Measurements from ENCODE around the gene UBE4B. TPM values are rescaled to one million over a fixed set of nuclear protein-coding genes. Genes with fewer than 3 reads are reported as not detected.

UBE4B gene
- total and polyA plus RNA-seq, 9 of the 15 experiments (the other 6 are each of a cell fraction or from before 2014, with no cell fraction given) = 11.7 to 73.7 (median 40.1) TPM

- Histone ChIP-seq H2AFZ (ENCODE audit: low read depth, low read length) (no peak overlapping the region), H3K9me1 (ENCODE audit: control insufficient read depth, insufficient read depth, low read length) (no peaks in the 10 kb centered on the region), H3K9ac (ENCODE audit: insufficient read depth in 1 of 2, low read depth in 2 of 2, low read length in 2 of 2) (no peak overlapping the region), H3K4me3 (no peak overlapping the region), H3K4me2 (ENCODE audit: insufficient read depth, low read length) (no peak overlapping the region), H4K20me1 (replicated peaks; ENCODE audit: control insufficient read depth, insufficient read depth, low read length) (no peaks in the 10 kb centered on the region), H3K36me3 (ENCODE audit: control insufficient read depth, insufficient read depth, low read length) (peaks cover 72% of the 10 kb centered on the region), H3K4me1 (replicated peaks in 1 of 2; ENCODE audit: control insufficient read depth in 2 of 2, insufficient read depth in 2 of 2, low read length in 2 of 2) (no peaks in the 10 kb centered on the region), H3K79me2 (ENCODE audit: control insufficient read depth, insufficient read depth, low read length) (no peaks in the 10 kb centered on the region), H3K27me3 (ENCODE audit: control insufficient read depth in 2 of 2, insufficient read depth in 2 of 2, low read length in 2 of 2) (no peaks in the 10 kb centered on the region), H3K27ac (ENCODE audit: extremely low read depth, low read depth, low read length) (no peak overlapping the region), H3K9me3 (replicated peaks; ENCODE audit: control insufficient read depth, insufficient read depth, low read depth, low read length) (no peaks in the 10 kb centered on the region)
- DNase-seq (ENCODE audit: extremely low read depth in 1 of 4, low spot score in 3 of 4) = no peak
- WGBS (ENCODE audit: insufficient coverage, low coverage, missing lambda C conversion rate) = 89% methylated on average over 6 of the region's 8 CpGs
- intact Hi-C loops (cut with micrococcal nuclease) (no loop called here), in situ Hi-C loops (cut with MboI) (no loop called here)
- FAIRE-seq = no peak
- TF ChIP-seq ZNF23 (CRISPR knock-in tag; IDR thresholded peaks at IDR 0.05) (no peak), SRSF1 (IDR thresholded peaks at IDR 0.05; ENCODE audit: low read depth, low read length) (no peak), FOXJ3 (CRISPR knock-in tag; IDR thresholded peaks at IDR 0.05) (no peak), FIP1L1 (IDR thresholded peaks at IDR 0.05; ENCODE audit: low read depth, low read length, poor library complexity, severe bottlenecking) (no peak), ZNF253 (CRISPR knock-in tag; conservative IDR thresholded peaks at IDR 0.05) (no peak), HEY1 (CRISPR knock-in tag; IDR thresholded peaks at IDR 0.05; ENCODE audit: borderline replicate concordance) (no peak), ZSCAN29 (IDR thresholded peaks at IDR 0.05) (no peak), RNF219 (CRISPR knock-in tag; IDR thresholded peaks at IDR 0.05) (no peak), ZBTB5 (IDR thresholded peaks at IDR 0.05) (no peak), XRCC3 (IDR thresholded peaks at IDR 0.05) (no peak), ELK1 (CRISPR knock-in tag; IDR thresholded peaks at IDR 0.05) (no peak), ZNF699 (CRISPR knock-in tag; IDR thresholded peaks at IDR 0.05; ENCODE audit: insufficient replicate concordance) (no peak), ZNF717 (CRISPR knock-in tag; IDR thresholded peaks at IDR 0.05) (no peak), BRD9 (IDR thresholded peaks at IDR 0.05; ENCODE audit: low read depth, partially characterized antibody) (no peak), MTA1 (IDR thresholded peaks at IDR 0.05; ENCODE audit: borderline replicate concordance) (no peak)
- POLR2A ChIA-PET = no interaction called here
- CTCF ChIA-PET (ENCODE audit: low intra/inter-chr PET ratio) = no interaction called here
- BruUV-seq (replicated peaks) = no TSS peak
- no peak for ATAC-seq
These were observed 75.4 kb downstream of the UBE4B start for GRCh38 chr1:10108134-10108663.

All from K562 (cell line).